ENCODE measurements around the gene CEMIP2. TPM values are rescaled to one million over a fixed set of nuclear protein-coding genes. Genes with fewer than 3 reads are reported as not detected.
"Not testable (repeated sequence)": the region's sequence is repeated elsewhere in the genome, so short reads cannot be mapped to it uniquely, and the experiment has no call there.

The CEMIP2 gene
- total and polyA plus RNA-seq, 2 donors (not counting 1 experiment from before 2014, with no cell fraction given) = 35.1 to 45.6 TPM

DNA sequence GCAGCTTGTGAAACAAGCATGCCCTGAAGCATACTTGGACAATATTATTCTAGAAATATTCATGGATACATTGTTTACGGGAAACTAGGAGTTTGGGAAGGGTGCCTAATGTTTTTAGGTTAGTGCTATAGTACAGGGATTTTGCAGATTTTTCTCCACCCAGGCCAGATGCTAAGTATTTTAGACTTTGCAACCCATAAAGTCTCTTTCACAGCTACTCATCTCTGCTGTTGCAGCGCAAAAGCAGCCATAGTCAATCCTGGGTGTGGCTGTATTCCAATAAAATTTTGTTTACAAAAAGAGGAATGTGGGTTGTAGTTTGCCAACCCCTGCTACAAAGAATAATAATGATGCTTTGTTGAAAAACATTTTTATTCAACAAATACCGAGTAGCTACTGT is 106.2 kb downstream of the CEMIP2 start:
- no peak for DNase-seq (ENCODE audit: low read depth in 2 of 2)
- Histone ChIP-seq H2AFZ (ENCODE audit: low read length) (no peak overlapping the region), H3K4me3 (replicated peaks in 1 of 4; ENCODE audit: control extremely low read depth in 1 of 4, insufficient read depth in 1 of 4, low read depth in 3 of 4, low read length in 4 of 4) (no peak overlapping the region), H4K20me1 (ENCODE audit: control insufficient read depth, extremely low read depth, insufficient read depth, low read length) (no peaks in the 10 kb centered on the region), H3K27me3 (ENCODE audit: control insufficient read depth, insufficient read depth, low read length) (no peaks in the 10 kb centered on the region), H3K79me2 (ENCODE audit: control insufficient read depth, insufficient read depth, low read length) (no peaks in the 10 kb centered on the region), H3K4me2 (ENCODE audit: extremely low read depth, insufficient read depth, low read length) (no peak overlapping the region), H3K36me3 (ENCODE audit: control insufficient read depth, insufficient read depth, low read length) (no peaks in the 10 kb centered on the region), H3K9ac (ENCODE audit: insufficient read depth, low read length) (no peak overlapping the region), H3K4me1 (ENCODE audit: control insufficient read depth, extremely low read depth, insufficient read depth, low read length) (no peaks in the 10 kb centered on the region), H3K9me3 (ENCODE audit: control insufficient read depth, insufficient read depth, low read depth, low read length) (no peaks in the 10 kb centered on the region), H3K27ac (ENCODE audit: insufficient read depth, low read length) (no peak overlapping the region)
- TF ChIP-seq CTCF (conservative IDR thresholded peaks at IDR 0.05 in 1 of 2, IDR thresholded peaks at IDR 0.05 in 1 of 2; ENCODE audit: low read depth in 1 of 2, low read length in 2 of 2) = no peak
- TF ChIP-seq EZH2 (IDR thresholded peaks at IDR 0.05; ENCODE audit: low read length, missing control alignments) = no peak

DNA sequence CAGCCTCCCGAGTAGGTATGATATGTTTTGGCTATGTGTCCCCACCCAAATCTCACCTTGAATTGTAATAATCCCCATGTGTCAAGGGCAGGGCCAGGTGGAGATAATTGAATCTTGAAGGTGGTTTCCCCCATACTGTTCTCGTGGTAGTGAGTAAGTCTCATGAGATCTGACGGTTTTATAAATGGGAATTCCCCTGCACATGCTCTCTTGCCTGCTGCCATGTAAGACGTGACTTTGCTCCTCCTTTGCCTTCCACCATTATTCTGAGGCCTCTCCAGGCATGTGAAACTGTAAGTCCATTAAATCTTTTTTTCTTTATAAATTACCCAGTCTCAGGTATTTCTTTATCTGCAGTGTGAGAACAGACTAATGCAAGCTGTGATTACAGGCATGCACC is 111.0 kb downstream of the CEMIP2 start:
- H3K27ac ChIP-seq (ENCODE audit: insufficient read depth, low read length); H4K20me1 ChIP-seq (ENCODE audit: control insufficient read depth, extremely low read depth, insufficient read depth, low read length); H3K4me1 ChIP-seq (ENCODE audit: control insufficient read depth, extremely low read depth, insufficient read depth, low read length); DNase-seq (ENCODE audit: low read depth in 2 of 2); H2AFZ ChIP-seq (ENCODE audit: low read length); H3K27me3 ChIP-seq (ENCODE audit: control insufficient read depth, insufficient read depth, low read length); H3K9ac ChIP-seq (ENCODE audit: insufficient read depth, low read length); H3K36me3 ChIP-seq (ENCODE audit: control insufficient read depth, insufficient read depth, low read length); H3K4me2 ChIP-seq (ENCODE audit: extremely low read depth, insufficient read depth, low read length); H3K79me2 ChIP-seq (ENCODE audit: control insufficient read depth, insufficient read depth, low read length); H3K9me3 ChIP-seq (ENCODE audit: control insufficient read depth, insufficient read depth, low read depth, low read length); H3K4me3 ChIP-seq (replicated peaks in 1 of 4; ENCODE audit: control extremely low read depth in 1 of 4, insufficient read depth in 1 of 4, low read depth in 3 of 4, low read length in 4 of 4): not testable (repeated sequence)

DNA sequence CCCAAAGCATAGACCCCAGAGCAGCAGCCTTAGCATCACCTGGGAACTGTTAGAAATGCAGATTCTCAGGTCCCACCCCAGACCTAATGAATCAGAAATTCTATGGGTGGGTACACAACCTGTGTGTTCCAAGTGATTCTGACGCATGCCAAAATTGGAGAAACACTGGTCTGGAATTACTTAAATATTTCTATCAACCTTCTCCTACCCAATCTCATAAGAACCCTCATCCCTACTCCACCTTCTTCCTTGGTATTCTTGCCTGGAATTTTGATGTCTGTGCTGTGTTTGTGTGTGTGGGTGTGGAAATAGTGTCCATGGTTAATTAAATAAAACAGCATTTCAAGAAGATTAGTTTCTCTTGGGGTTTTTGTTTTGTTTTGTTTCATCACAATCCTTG is 111.8 kb downstream of the CEMIP2 start:
- Histone ChIP-seq H2AFZ (ENCODE audit: low read length) (no peak overlapping the region), H3K27ac (ENCODE audit: insufficient read depth, low read length) (no peak overlapping the region), H3K9me3 (ENCODE audit: control insufficient read depth, insufficient read depth, low read depth, low read length) (no peaks in the 10 kb centered on the region), H4K20me1 (ENCODE audit: control insufficient read depth, extremely low read depth, insufficient read depth, low read length) (no peaks in the 10 kb centered on the region), H3K4me2 (ENCODE audit: extremely low read depth, insufficient read depth, low read length) (no peak overlapping the region), H3K27me3 (ENCODE audit: control insufficient read depth, insufficient read depth, low read length) (no peaks in the 10 kb centered on the region), H3K4me3 (replicated peaks in 1 of 4; ENCODE audit: control extremely low read depth in 1 of 4, insufficient read depth in 1 of 4, low read depth in 3 of 4, low read length in 4 of 4) (no peak overlapping the region), H3K79me2 (ENCODE audit: control insufficient read depth, insufficient read depth, low read length) (no peaks in the 10 kb centered on the region), H3K9ac (ENCODE audit: insufficient read depth, low read length) (no peak overlapping the region), H3K36me3 (ENCODE audit: control insufficient read depth, insufficient read depth, low read length) (no peaks in the 10 kb centered on the region), H3K4me1 (ENCODE audit: control insufficient read depth, extremely low read depth, insufficient read depth, low read length) (no peaks in the 10 kb centered on the region)
- no peak for DNase-seq (ENCODE audit: low read depth in 2 of 2)
- TF ChIP-seq CTCF (conservative IDR thresholded peaks at IDR 0.05 in 1 of 2, IDR thresholded peaks at IDR 0.05 in 1 of 2; ENCODE audit: low read depth in 1 of 2, low read length in 2 of 2) (no peak), EZH2 (IDR thresholded peaks at IDR 0.05; ENCODE audit: low read length, missing control alignments) (no peak)

Data from fibroblast of lung (primary cell).